ENCODE measurements around the gene HIF3A.

GRCh38 chr19:46328079-46328478, 31.2 kb downstream of the HIF3A start:
- TF ChIP-seq CTCF (IDR thresholded peaks at IDR 0.05; ENCODE audit: borderline replicate concordance, extremely low read depth, low read length, poor library complexity, severe bottlenecking) (no peak), EZH2 (IDR thresholded peaks at IDR 0.05; ENCODE audit: borderline replicate concordance, low read depth, low read length, severe bottlenecking) (no peak)

Measured in DND-41 (cell line).